ENCODE results near the gene POMP.

Gene POMP

DNA sequence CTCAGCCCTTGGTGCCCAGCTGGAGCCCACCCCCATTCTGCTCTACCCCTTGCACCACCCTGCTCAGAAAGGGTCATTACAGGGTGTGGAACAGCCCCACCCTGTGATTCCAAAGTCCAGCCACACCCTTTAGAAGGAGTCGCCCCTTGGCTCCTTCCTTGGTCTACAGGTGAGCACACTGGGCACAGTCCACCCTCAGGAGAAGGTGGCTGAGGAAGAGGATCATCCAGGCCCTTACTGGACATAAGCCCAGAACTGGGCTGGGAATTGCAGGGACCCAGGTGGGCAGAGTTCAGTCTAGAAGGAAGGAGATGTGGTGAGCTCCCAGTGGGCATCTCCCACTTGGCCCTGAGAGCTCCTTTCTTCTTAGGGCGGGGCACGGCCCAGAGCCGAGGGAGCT lies 51.2 kb downstream of the POMP start:
- TF ChIP-seq, protein P1, sequence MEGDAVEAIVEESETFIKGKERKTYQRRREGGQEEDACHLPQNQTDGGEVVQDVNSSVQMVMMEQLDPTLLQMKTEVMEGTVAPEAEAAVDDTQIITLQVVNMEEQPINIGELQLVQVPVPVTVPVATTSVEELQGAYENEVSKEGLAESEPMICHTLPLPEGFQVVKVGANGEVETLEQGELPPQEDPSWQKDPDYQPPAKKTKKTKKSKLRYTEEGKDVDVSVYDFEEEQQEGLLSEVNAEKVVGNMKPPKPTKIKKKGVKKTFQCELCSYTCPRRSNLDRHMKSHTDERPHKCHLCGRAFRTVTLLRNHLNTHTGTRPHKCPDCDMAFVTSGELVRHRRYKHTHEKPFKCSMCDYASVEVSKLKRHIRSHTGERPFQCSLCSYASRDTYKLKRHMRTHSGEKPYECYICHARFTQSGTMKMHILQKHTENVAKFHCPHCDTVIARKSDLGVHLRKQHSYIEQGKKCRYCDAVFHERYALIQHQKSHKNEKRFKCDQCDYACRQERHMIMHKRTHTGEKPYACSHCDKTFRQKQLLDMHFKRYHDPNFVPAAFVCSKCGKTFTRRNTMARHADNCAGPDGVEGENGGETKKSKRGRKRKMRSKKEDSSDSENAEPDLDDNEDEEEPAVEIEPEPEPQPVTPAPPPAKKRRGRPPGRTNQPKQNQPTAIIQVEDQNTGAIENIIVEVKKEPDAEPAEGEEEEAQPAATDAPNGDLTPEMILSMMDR (IDR thresholded peaks at IDR 0.05; ENCODE audit: extremely low read depth, missing control alignments): no peak
- DNase-seq (ENCODE audit: low spot score): no peak

DNA sequence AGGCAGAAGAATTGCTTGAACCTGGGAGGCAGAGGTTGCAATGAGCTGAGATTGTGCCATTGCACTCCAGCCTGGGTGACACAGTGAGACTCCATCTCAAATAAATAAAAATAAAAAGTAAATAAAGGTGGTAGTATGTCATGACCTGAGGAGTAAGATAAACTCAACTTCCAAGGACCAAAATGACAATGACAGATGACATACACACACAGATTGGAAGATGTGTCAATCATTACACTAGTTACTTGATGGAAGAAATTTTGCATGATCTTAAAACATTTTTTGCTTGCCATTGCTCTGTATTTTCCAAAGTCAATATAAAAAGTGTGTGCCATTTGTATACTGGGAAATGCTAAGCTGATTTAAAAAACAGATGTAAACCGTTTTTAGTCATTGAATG lies 55.7 kb downstream of the POMP start:
- DNase-seq (ENCODE audit: low spot score): no peak
- TF ChIP-seq, protein P1 (IDR thresholded peaks at IDR 0.05; ENCODE audit: extremely low read depth, missing control alignments): no peak

- DNase-seq (ENCODE audit: low spot score): no peak
- TF ChIP-seq, protein P1 (IDR thresholded peaks at IDR 0.05; ENCODE audit: extremely low read depth, missing control alignments): no peak
Observed at GRCh38 chr13:28716511-28716910, 57.6 kb downstream of the POMP start.

DNA sequence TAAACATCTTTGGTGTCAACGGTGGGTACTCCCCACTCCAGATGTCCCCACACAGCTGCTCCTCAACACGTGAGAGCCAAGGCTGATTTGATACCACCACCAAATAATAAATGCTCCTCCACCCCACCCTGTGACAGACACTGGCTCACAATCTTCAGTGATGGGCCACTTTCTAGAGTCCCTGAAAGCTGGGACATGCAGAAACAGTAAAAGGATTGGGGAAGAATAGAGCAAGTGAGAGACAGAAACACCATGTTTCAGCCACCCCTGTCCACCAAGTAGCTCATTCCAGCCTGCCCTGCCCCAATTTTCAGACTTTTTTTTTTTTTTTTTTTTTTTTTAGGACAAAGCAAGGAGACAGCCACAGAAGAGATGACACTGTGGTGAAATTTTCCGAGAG lies 58.2 kb downstream of the POMP start:
- DNase-seq (ENCODE audit: low spot score): no peak
- TF ChIP-seq, protein P1 (IDR thresholded peaks at IDR 0.05; ENCODE audit: extremely low read depth, missing control alignments): no peak

DNA sequence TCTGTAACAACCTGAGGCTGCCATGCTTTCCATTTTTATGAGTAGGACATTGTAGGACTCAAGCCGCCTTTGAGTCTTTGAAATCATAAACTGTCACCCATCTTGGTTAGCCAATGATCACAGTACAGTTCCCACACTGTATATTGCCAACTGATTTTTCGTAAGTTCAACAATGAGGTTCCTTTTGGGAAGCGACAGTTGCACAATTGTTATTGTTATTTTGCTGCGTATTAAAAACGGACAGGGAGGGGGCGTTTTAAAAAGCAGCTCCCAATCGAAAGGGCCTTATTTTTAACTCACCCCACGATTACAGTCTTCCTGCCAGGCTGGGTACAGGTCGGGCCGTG lies 59.2 kb downstream of the POMP start:
- peak; percentile 22 for DNase-seq (ENCODE audit: low spot score)

GRCh38 chr13:28718543-28719226 lies 59.8 kb downstream of the POMP start, which contains the start of gene SLC46A3:
SLC46A3 (minus strand) TSS chr13:28718970; CDS start chr13:28717998, 972 bp downstream.
- TF ChIP-seq, protein P1 (IDR thresholded peaks at IDR 0.05; ENCODE audit: extremely low read depth, missing control alignments): no peak

More for the DNA sequence above, 59.2 kb downstream of the POMP start:
- TF ChIP-seq, protein P1 (IDR thresholded peaks at IDR 0.05; ENCODE audit: extremely low read depth, missing control alignments): no peak

GRCh38 chr13:28719227-28720055 lies 60.5 kb downstream of the POMP start:
- TF ChIP-seq, protein P1 (IDR thresholded peaks at IDR 0.05; ENCODE audit: extremely low read depth, missing control alignments): no peak
- DNase-seq (ENCODE audit: low spot score): no peak

More at GRCh38 chr13:28718543-28719226, 59.8 kb downstream of the POMP start, which contains the start of gene SLC46A3:
- peak; percentile 98 for DNase-seq (ENCODE audit: low spot score)
